Tongue (tissue), 2 donors: ENCODE results near the gene TPX2. TPM values are rescaled to one million over a fixed set of nuclear protein-coding genes. Genes with fewer than 3 reads are reported as not detected.
A peak's percentile ranks its signal among the peaks of the same experiment; 100 is the strongest.

Experiments used
- DNase-seq: peaks from one replicate; pipeline ENCODE4 v3.0.0-alpha.2; 2015
- total RNA-seq: library from RNA; depleted of rRNA; stranded (reverse); fragments of >200 nt; gene quantifications from one replicate; pipeline ENCODE4 v1.2.3, GENCODE V29; 2014

The TPX2 gene
- total RNA-seq, 1 donor from 2014 or later, result 19.6 TPM

DNA sequence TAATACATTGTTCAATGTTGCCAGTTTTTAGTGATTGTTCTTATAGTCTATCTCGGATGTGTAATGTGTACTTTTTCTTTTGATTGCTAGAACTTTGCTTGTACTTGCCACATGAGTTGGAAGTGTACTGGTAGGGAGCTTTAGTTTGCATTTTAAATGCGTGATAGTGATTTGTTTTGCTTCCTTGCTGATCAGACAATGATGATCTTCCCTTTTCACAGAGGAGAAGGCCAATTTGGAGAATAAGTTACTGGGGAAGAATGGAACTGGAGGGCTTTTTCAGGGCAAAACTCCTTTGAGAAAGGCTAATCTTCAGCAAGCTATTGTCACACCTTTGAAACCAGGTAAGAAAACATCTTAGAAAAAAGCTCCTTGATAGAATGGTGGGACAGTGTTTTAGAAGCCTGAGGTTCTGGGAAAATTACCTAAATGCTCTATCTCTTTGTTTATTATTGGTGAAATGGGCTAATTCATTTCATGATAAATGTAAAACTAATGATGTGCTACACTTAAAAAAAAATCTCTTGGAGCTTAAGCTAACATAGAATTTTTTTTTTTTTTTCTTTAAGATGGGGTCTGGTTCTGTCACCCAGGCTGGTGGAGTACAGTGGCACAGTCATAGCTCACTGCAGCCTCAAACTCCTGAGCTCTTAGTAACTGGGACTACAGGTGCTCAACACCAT lies 20.9 kb downstream of the TPX2 start:
- no peak for DNase-seq

DNA sequence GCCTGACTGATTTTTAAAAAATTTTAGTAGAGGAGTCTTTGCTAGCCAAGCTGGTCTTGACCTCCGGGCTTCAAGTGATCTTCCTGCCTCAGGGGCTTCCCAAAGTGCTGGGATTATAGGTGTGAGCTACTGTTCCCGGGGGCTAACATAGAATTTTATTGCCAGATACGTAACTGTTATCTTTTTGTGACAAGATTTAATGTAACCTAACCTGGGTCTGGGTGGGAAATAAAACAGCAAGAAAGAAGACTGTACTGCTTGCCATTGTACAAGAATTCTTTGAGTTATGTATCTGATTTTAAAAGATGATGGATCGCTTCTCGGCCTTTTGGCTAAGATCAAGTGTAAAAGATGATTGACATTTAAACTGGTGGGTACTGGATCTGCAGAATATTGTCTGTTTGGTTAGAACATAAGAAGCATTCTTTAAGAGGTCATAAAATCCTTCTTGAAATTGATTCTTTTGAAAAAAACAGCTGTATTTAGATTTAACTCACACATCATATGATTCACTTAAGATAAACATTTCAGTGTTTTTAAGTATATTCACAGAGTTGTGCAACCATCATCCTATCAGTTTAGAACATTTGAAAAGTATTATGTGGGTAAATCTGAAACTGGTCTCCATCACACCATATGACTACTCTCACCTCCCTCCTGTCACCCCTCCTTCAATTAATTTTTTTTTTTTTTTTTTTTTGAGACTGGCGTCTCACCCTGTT lies 21.6 kb downstream of the TPX2 start:
- no peak for DNase-seq

DNA sequence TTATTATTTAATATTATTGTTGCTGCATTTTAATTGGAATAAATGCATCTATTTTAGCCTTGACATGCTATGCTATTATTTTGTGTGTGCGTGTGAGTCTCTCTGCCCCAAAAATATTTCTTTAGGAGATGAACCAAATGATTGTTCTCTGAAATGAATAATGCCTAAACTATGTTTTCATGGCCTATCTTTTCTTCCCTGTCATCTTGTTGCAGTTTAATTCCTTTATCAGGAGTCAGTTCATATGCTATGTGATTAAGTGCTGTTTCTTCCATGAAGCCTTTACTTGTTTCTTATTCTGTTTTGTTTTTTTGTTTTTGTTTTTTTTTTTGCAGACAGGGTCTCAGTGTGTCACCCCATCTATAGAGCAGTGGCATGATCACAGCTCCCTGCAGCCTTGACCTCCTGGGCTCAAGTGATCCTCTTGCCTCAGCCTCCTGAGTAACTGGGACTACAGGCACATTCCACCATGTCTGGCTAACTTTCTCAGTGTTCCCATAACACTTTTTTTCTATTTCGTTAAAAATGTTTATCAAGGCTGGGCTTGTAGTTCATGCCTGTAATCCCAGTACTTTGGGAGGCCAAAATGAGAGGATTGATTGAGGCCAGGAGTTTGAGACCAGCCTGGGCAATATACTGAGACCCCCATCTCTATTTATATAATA lies 25.7 kb downstream of the TPX2 start:
- DNase-seq, result no peak

DNA sequence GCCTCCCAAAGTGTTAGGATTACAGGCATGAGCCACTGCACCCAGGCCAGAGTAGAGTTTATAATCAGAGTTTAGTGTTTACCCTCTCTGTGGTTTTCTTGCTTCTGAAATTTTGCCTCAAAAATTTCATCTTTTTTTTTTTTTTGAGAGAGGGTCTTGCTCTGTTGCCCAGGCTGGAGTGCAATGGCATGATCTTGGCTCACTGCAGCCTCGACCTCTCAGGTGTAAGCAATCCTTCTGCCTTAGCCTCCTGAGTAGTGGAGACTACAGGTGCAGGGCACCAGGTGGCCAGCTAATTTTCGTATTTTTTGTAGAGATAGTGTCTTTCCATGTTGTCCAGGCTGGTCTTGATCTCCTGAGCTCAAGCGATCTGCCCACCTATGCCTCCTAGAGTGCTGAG lies 28.7 kb downstream of the TPX2 start:
- DNase-seq, result no peak

DNA sequence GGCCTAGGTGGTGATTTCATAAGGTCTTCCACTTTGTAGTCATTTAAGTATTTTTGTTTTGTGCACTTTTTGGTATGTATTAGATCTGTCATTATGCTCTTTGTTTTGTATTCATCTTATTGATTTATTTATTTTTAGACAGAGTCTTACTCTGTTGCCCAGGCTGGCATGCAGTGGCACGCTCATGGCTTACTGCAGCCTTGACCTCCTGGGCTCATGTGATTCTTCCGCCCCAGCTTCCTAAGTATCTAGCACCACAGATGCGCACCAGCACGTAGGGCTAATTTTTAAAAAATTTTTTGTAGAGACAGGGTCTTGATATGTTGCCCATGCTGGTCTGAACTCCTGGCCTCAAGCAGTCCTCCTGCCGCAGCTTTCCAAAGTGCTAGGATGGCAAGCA lies 30.6 kb downstream of the TPX2 start:
- no peak for DNase-seq

DNA sequence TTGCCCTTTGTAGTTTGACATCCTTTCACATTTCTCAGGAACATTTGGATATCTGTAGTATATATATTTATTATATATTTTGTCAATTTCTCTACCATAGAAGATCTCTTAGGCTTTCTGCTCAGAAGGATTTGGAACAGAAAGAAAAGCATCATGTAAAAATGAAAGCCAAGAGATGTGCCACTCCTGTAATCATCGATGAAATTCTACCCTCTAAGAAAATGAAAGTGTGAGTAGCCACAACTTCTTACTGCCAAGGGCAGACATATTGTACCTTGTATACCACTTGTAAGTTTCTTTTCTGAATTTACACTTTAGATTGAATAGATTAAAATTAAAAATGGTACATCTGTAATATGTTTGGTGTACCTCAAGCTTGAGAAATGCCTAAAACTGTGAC lies 31.2 kb downstream of the TPX2 start:
- no peak for DNase-seq

DNA sequence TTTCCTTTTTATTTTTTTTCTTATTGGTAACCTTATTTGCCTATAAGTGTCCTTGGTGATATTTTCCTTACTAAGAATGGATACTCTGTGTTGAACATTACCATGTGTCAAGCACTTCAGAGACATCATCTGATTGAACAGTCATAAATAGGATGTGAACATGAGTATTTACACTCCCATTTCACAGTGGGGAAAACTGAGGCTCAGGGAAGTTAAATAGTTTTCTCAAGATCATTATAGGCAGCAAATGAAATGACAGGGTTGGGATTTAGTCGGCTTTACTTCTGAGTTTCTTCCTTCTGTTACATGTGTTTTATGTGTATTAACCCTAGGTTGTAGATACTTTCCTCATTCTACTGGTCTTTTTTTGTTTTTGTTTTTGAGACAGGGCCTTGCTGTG lies 35.3 kb downstream of the TPX2 start:
- DNase-seq, result no peak

DNA sequence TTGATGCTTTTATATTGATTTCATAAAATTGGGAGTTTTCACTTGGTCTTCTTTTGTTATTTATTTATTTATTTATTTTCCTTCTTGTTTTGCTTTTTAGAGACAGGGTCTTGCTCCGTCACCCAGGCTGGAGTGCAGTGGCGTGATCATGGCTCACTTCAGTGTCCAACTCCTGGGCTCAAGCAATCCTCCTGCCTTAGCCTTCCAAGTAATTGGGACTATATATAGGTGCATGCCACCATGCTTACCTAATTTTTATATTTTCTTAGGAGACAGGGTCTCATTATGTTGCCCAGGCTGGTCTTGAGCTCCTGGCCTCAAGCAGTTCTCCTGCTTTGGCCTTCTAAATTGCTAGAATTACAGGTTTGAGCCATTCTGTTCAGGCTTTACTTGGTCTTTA lies 41.7 kb downstream of the TPX2 start:
- no peak for DNase-seq

DNA sequence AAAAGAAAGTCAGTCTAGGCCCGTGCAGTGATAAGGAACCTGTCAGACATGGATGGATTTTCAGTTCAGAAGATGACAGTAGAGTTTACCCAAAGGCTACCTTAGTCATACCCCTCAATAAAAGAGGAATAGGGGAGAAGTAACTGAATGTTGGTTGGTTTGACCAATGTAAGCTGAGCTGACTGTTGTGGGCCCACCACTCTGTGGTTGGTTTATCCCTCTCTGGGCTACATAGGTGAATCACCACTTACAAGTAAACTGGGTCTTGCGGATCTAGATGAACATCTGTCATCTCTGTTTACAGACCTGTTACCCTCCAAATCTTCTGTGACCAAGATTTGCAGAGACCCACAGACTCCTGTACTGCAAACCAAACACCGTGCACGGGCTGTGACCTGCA lies 42.9 kb downstream of the TPX2 start:
- DNase-seq, result no peak

DNA sequence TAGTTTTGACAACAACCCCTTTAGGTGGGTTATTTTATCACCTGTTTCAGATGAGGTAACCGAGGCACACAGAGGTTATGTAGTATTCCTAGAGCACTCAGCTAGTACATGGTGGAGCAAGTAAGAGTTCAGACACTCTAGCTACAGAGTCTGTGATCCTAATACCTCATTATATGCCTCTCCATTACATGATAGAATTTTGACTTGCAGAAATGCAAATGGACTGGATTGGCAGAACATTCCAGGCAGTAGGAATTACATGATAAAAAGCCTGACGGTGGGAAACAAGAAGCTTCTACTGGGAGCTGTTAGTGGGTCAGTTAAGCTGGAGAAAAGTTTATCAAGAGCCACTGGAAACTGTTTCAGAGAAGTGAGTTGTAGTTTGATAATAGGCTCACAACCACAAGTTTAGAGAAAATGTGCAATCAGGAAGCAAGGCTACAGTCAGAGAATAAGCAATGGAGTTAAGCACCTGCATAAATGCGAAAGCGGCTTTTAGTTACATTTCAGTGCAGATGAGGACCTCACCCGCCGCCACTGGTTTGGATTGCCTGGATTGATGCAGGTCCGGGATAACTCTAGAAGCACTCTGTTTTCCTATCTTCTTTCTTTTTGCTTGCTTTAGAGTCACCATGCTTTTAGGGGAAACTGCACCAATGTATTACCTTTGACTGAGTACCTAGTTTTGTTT lies 45.4 kb downstream of the TPX2 start:
- DNase-seq, result no peak

DNA sequence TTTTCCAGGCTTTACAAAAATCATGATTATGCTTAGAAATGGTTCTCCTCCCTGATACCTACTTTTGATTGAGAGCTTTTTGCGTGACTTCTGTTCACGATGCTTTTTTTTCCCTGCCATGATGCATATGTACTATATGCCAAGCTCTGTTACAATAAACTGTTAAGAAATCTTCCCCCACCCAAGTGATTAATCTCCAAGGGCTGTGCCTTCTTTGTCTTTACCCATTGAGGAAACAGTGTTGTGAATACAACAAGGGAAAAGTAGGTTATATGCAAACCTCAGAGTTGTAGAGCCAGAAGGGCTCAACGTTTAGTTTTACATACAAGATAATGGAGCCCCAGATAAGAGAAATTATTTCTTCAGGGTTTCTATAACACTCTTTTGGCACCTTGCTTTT lies 46.0 kb downstream of the TPX2 start:
- no peak for DNase-seq

DNA sequence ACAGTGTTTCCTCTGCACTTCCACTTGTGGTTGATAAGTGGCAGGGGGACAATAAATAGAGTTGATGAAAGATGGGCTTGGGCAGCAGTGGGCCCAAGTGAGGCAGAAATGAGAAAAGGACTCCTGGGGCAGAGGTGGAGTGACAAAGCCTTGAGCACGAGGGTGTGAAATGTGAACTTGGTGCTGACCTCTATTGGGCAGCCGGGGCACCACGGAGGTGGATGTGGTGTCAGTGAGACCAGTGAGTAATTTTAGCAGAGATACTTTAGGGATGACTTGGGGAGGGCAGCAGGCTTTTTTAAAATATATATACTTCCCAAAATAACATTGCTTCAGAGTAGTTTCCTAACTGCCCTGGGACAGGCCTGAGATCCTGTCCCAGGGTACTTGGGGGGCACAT lies 49.5 kb downstream of the TPX2 start:
- DNase-seq, result peak; percentile 24

DNA sequence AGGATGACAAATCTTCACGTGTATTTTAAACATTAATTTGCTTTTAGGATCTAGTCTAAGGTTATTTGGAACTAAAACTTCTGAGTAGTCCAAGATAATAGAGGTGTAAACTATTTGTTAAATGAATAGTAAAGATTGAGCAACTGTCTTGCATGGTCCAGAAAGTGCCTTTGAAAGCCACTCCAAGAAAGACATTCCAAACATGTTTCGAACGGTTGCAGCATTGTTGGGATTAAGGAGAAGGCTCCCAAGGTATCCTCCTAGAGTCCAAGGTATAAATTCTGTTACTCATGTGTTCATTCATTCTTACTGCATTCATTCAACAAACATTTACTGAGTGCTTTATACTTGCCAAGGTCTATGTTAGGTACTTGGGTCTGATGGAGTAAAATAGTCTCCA lies 51.3 kb downstream of the TPX2 start:
- DNase-seq, result no peak

DNA sequence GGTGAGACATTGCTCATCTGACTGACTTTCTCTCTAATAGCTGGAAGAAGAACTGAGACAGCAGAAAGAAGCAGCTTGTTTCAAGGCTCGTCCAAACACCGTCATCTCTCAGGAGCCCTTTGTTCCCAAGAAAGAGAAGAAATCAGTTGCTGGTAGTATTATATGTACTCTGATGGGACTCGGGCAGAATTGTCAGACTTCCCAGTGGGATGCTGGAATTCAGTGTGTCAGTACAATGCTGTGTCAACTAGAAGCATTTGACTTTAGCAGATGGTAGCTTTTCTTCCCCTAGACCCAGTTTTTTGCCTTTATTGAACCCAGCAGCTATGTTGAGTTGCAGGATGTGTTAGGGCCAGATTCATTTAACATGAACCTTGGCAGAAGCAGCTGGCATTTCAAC lies 58.3 kb downstream of the TPX2 start:
- no peak for DNase-seq

DNA sequence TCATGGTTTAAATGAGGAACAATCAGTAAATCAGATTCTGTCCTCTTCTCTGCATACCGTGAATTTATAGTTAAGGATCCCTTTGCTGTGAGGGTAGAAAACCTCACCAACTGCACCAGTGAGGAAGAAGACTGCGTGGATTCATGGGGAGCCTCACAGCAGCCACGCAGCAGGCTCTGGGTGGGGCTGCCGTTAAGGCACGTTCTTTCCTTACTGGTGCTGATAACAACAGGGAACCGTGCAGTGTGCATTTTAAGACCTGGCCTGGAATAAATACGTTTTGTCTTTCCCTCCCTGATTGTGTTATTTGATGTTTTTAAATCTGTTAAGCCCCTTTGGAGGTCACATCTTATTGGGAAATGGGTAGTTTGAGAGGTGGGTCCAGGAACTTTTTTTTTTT lies 62.4 kb downstream of the TPX2 start:
- no peak for DNase-seq

DNA sequence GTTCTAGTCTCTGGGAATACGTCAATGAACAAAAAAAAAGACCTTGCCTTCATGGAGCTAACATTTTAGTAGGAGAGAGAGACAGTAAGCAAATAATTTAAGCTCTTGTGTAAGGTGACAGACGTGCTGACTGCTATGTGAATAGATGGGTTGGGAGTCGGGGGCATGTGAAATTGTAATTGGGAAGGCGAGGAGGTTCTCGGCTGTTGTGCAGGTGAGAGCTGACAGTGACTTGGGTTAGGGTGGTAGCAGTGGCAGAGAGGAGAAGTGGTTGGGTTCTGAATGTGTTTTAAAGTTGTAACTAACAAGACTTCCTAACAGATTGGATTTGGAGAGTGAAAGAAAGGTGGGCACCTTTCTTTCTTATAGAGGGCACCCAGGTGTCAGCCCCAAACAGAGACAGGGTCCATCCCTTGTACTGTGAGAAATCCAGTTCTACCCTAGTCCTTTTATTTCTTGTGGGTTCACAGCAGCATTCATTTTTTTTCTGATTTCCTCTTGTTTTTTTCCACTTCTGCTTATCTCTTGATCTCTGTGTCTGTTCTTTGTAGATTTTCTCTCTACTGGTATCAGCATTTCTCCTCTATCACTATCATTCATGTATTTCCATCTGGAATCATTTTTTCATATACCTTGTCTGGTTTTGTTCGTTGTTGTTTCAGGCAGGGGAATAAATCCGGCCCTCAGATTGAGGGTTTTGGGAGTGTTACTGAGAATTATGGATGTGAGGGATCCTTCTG lies 64.6 kb downstream of the TPX2 start:
- DNase-seq, result no peak

DNA sequence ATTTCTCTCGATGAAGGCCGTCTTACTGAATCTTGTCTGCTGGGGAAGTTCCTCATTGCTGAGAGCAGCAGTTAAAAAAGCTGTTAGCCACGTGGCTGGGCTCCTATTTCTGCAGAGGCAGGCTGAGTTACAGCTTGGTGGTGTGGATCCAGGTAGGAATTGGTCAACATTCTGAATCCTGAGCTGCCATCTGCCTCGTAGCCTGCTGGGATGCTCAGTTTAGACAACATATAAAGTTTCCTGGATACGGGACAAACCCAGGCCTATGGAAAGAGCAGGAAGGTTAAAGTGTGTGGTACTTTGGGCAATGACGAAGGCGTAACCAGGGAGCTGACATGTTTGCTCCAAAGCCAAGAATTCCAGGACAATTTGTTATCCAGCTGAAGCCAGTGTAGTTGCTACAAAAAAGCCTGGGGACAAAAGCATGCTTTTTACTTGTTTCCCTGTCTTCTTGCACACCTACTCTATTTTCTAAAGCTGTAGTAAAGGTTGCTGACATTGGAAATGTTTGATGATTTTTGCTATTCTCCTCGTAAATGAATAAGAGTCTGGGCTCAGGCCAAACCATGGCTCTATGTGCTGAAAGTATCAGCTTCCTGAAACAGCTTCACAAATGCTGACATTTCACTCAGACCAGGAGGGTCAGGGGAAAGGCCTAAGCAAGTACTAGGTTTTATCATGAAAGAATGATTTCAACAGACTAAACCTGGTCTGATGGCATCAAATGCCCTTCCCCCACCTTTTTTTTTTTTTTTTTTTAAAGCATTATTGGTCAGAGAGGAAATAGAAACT lies 67.7 kb downstream of the TPX2 start:
- DNase-seq, result no peak

DNA sequence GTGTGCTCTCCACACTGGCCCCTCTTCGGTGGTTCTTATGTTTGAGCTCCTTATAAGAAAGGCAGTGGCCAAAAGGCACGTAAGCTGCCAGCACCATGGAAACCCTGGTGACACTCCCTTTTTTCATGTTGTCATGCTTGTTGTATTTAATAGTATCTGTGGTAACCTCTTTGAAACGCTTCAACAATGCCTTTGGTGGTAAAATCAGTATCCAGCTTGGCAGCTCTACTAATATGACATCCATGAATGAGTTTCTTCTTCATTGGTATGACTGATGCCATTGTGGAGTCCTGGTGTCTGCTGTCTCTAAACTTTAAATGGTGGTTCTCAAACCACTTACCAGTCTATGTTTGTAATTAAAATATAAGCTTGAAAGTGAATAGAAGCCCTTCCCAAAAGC lies 69.4 kb downstream of the TPX2 start:
- DNase-seq, result peak; percentile 28

DNA sequence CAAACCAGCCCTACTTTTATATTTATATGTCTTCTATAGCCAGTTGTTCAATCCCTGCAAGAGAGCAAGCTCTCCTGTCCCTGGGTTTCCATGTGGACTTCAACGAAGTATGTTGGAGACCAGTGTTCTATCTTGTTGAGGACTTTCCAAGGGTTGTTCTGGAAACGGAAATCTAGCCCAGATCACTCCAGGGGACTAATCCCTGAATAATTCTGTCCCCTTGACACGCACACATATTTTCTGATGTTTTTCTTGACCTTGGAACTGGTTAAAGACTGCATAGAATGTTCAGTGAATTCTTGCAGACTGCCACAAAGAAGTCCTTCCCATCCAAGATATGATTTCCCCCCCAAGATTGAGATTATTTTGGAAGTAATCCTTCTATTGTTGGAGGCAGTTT lies 70.6 kb downstream of the TPX2 start:
- no peak for DNase-seq

DNA sequence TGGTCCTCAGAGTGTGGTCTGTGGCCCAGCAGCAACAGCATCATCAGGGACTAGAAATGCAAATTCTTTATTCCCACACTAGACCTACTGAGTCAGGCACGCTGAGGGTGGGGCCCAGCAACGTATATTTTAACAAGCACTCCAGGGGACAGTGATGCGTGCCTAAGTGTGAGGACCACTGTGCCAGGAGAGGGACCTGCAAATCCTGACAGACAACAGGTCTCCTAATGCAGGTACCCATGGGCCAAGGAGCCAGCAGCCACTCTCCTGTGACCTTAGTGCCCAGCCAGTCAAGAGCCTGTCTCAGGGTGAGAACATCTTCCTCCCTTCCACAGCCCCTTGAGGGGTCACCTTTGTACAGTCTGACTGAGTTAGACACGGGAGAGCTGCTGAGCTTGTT lies 72.1 kb downstream of the TPX2 start:
- no peak for DNase-seq
